Stimulated activated CD4-positive, alpha-beta T cell treated with anti-CD3 and anti-CD28 coated beads, Interleukin-1b, Interleukin-23, amount 100 ng/mL, for 24 hours (primary cell): ENCODE results near the gene TXNDC16.

Source experiments
- DNase-seq, 4 experiments: peaks; one replicate each; pipeline ENCODE4 v3.0.0-alpha.2; 2020; ENCODE audit warnings: low read depth in 4 of 4, low spot score in 1 of 4

TXNDC16 gene

GRCh38 chr14:52395728-52396127, 156.6 kb downstream of the TXNDC16 start:
- no peak for DNase-seq

- no peak for DNase-seq
These were observed 160.3 kb downstream of the TXNDC16 start for GRCh38 chr14:52391881-52392615.
